ENCODE data around the gene GPR25.

The GPR25 gene

DNA sequence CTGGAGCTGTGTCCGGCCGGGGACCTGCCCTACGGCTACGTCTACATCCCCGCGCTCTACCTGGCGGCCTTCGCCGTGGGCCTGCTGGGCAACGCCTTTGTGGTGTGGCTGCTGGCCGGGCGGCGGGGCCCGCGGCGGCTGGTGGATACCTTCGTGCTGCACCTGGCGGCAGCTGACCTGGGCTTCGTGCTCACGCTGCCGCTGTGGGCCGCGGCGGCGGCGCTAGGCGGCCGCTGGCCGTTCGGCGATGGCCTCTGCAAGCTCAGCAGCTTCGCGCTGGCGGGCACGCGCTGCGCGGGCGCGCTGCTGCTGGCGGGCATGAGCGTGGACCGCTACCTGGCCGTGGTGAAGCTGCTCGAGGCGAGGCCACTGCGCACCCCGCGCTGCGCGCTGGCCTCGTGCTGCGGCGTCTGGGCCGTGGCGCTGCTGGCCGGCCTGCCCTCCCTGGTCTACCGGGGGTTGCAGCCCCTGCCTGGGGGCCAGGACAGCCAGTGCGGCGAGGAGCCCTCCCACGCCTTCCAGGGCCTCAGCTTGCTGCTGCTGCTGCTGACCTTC is 412 bp downstream of the GPR25 start:
- no peak for DNase-seq (ENCODE audit: low read depth)

DNA sequence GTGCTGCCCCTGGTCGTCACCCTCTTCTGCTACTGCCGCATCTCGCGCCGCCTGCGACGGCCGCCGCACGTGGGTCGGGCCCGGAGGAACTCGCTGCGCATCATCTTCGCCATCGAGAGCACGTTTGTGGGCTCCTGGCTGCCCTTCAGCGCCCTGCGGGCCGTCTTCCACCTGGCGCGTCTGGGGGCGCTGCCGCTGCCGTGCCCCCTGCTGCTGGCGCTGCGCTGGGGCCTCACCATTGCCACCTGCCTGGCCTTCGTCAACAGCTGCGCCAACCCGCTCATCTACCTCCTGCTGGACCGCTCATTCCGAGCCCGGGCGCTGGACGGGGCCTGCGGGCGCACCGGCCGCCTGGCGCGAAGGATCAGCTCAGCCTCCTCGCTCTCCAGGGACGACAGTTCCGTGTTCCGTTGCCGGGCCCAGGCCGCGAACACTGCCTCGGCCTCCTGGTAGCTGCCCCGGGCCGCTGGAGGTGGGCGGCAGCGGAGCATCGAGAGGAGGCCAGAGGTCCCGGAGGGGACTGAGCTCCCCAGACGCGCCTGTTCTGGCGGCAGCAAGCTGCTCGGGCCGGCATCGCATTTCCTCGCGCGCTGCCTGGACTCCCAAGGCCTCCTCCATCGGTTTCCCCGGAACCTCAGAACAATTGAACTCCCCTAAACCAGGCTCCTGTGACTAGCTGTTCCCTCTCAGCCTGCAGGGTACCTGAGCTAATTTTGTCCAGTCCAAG is 1.1 kb downstream of the GPR25 start:
- DNase-seq (ENCODE audit: low read depth): no peak

- DNase-seq (ENCODE audit: low read depth): no peak
These were observed 1.9 kb downstream of the GPR25 start for GRCh38 chr1:200874694-200875093.

GRCh38 chr1:200875416-200875815 is 2.6 kb downstream of the GPR25 start:
- no peak for DNase-seq (ENCODE audit: low read depth)

GRCh38 chr1:200877010-200877409 is 4.2 kb downstream of the GPR25 start:
- DNase-seq (ENCODE audit: low read depth): no peak

GRCh38 chr1:200877839-200878551 is 5.2 kb downstream of the GPR25 start:
- DNase-seq (ENCODE audit: low read depth): no peak

DNA sequence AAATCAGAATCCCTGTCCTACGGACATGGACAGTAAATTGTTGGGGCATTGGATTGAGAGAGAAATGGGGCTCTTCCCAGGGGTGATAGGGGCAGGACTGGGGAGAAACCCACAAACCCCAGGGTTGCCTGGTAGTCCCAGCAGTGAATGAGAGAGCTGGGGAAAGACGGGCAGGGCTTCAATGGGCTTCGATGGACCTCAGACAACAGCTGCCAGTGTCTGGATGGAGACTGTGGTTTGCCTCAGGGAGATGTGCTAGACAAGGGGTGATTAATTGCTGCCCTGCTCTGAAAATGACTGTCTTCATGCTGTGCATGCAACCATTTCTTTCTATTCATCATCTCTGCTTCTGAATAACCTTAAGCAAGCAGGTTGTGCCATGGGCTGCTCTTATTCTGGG is 7.4 kb downstream of the GPR25 start:
- DNase-seq (ENCODE audit: low read depth): peak; percentile 32

DNA sequence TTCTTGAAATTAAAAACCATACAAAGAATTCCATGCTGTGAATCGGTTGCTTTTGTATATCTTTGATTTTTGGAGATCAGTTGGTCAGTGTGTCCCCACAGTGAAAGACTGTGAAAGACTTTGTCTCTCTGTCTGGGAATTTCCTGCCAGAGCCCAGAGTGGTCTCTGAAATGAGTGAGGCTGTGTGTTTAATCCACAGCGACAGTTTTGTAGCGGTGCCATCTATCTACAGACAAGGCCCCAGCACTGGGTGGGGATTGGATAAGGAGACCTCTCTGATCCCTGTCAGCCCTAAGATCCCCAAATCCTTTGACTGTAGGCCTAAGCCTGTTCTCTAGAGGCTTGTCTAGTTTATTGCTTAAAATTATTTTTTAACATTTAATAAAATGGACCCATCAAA is 10.3 kb downstream of the GPR25 start:
- DNase-seq (ENCODE audit: low read depth): no peak

DNA sequence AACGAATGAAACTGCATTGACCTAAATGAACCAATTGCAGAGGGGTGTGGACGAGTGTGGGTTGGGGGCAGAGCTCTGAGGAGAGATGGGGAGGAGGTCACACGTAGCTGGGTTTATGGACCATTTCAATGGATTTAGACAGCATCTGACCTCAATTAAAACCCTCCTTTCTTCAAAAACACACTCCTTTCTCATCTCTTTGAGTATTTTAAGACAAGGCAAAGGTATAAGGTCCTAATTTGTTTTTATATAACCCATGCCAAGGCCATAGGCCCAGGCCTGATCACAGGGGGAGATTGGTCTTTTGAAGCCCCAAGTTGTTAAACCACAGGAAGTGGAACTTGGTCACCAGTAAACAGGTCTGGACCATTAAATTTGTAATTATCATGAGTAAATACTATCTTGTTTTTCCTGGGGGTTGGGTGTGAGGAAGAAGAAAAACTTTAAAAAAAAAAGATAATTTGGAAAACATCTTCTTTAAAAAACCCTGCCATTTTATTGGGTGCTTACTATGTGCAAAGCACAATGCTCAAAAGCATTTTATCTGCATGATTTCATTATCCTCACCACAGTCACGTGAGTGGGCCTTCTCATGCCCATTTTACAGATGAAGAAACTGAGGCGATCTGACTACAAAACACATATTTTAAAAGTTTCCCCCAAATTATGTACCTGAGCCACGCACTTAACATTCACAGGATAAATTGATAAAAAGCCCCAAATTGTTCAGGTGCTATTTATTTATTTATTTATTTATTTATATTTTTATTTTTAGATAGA is 13.0 kb downstream of the GPR25 start:
- no peak for DNase-seq (ENCODE audit: low read depth)

GRCh38 chr1:200886594-200886993 is 13.8 kb downstream of the GPR25 start:
- no peak for DNase-seq (ENCODE audit: low read depth)

DNA sequence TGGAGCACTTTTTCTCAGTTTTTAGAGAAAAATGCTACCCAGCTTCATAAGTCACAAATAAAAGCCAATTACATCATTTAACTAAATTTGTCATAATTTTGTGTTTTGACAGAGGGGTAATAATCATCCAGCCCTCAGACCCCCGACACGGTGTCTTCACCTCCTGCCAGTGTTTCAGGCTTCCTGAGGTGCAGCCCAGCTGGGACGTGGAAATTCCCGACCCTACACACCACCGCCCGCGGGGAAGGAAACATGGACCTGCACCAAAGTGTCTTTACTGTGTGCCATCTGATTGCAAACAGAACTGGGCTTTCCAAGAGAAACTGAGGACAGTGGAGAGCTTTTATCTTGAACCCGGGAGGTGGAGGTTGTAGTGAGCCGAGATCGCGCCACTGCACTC is 14.3 kb downstream of the GPR25 start:
- no peak for DNase-seq (ENCODE audit: low read depth)

DNA sequence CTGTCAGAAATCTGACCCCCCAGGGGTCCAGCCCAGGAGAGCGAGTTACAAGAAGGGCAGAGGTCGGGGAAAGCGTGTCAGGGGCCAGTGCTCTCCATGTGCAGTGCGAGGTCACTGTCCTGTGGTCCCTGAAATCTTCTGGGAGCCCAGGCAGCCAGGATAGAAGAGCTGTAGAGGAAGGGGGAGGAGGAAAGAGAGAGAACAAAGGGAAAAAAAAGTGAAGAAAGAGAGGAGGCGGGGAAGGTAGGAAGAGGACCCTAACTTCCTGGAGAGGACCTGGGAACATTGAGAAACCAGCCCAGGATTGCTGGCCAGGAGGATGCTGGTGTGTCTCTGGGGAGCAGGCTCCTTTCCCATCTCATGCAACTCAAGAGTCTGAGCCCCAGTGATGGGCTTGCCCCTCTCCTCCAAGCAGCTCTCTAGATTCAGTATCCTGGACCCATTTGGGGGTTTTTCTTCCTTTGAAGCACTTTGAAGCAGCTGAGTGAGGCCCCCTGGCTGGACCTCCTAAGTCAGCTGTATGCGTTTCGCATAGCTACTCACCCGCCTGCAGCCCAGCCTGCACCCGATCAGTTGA is 15.1 kb downstream of the GPR25 start:
- DNase-seq (ENCODE audit: low read depth): no peak

DNA sequence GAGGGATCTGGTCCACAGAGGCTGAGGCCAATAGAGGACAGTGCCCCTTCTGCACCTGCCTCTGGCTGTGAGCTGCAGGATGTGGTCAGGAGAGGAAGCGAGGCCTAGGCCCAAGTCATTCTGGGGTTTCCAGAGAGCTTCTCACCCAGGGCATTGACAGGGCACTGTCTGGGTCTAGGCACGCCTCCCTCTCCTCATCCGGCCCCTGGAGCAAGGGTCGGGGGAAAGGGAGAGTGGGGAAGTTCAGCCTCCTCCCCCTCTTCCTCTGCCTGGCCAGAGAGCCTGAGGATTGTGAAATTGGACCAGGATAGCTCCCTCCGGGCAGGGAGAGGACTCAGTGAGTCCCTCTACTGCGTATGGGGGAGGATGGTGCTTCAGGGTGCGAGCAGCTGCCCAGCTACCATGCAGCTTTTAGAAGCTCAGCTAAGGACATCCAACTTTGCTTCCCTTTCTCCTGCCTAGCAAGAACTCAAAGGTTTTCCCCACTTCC is 15.6 kb downstream of the GPR25 start:
- DNase-seq (ENCODE audit: low read depth): peak; percentile 83

- DNase-seq (ENCODE audit: low read depth): no peak
These were observed 16.8 kb downstream of the GPR25 start for GRCh38 chr1:200889571-200889970.

DNA sequence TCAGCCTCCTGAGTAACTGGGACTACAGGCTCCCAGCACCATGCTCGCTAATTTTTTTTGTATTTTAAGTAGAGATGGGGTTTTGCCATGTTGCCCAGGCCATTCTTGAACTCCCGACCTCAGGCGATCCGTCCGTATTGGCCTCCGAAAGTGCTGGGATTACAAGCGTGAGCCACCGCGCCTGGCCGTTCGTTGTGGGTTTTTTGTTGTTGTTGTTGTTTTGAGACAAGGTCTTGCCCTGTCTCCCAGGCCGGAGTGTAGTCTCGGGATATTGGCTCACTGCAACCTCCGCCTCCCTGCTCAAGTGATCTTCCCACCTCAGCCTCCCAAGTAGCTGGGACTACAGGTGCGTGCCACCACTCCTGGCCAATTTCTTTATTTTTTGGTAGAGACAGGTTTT is 17.2 kb downstream of the GPR25 start:
- DNase-seq (ENCODE audit: low read depth): no peak

GRCh38 chr1:200890818-200891773 is 18.3 kb downstream of the GPR25 start:
- peak; percentile 63 for DNase-seq (ENCODE audit: low read depth)

- no peak for DNase-seq (ENCODE audit: low read depth)
These were observed 19.0 kb downstream of the GPR25 start for GRCh38 chr1:200891774-200892157.

DNA sequence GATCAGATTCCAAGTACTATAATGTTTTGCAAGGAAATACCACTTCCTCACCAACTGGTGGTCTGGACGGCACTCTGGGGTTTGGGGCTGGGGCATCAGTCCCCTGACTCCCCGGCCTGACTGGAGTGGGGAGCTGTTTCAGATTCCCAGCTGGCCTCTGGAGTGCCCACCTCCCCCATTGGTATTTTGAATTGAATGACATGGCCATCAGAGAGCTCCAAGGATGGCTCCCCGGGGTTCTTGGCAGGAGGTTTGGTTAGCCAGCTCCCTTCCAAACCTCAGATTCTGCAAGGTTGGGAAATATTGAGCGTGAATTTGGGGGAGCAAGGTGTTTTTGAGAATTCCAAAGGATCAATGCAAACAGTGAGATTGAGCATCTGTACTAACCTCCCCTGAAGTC is 19.8 kb downstream of the GPR25 start:
- DNase-seq (ENCODE audit: low read depth): no peak

DNA sequence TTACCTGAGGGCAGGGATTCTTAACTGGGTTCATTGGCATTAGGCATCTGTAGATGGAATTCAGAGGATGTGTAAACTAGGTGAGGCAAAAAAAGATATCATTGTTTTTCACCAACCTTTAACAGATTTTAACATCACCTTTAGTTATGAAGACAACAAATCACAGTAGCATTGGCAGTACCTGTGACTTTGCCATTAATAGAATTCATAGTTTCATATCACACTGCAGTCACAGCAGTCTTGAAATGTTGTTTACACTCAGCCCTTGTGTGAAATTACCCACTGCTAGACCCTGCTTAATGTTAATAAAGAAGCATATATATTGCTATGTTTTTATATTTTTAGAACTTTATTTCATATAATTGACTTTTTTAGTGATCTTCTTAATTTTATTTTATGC is 20.2 kb downstream of the GPR25 start:
- DNase-seq (ENCODE audit: low read depth): no peak

- DNase-seq (ENCODE audit: low read depth): no peak
These were observed 20.7 kb downstream of the GPR25 start for GRCh38 chr1:200893411-200893901.
